AG09319 (cell line): ENCODE measurements around the gene BUD23.

ENCODE experiments used
- DNase-seq: peaks from one replicate; pipeline ENCODE4 v3.0.0-alpha.2; 2010; ENCODE audit warnings: low read depth; ENCODE audit errors: extremely low read depth
- TF ChIP-seq, protein P1 (sequence below): IDR thresholded peaks from 2 replicates; pipeline ENCODE4 v1.5.1; 2011; ENCODE audit warnings: low read depth, mild to moderate bottlenecking, inconsistent platforms, low read length, moderate library complexity

Gene BUD23

DNA sequence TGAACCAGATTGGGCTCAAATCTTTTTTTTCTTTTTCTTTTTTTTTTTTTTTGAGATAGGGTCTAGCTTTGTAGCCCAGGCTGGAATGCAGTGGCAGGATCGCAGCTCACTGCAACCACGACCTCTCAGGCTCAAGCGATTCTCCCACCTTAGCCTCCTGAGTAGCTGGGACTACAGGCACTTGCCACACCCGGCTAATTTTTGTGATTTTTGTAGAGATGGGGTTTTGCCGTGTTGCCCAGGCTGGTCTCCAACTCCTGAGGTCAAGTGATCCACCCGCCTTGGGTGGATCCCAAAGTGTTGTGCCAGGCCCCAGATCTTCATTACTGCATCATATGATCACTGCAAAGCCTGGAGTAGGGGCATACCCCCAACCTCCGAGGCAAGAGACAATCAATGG, 2.9 kb upstream of the BUD23 start:
- DNase-seq, result no peak
- TF ChIP-seq, protein P1, sequence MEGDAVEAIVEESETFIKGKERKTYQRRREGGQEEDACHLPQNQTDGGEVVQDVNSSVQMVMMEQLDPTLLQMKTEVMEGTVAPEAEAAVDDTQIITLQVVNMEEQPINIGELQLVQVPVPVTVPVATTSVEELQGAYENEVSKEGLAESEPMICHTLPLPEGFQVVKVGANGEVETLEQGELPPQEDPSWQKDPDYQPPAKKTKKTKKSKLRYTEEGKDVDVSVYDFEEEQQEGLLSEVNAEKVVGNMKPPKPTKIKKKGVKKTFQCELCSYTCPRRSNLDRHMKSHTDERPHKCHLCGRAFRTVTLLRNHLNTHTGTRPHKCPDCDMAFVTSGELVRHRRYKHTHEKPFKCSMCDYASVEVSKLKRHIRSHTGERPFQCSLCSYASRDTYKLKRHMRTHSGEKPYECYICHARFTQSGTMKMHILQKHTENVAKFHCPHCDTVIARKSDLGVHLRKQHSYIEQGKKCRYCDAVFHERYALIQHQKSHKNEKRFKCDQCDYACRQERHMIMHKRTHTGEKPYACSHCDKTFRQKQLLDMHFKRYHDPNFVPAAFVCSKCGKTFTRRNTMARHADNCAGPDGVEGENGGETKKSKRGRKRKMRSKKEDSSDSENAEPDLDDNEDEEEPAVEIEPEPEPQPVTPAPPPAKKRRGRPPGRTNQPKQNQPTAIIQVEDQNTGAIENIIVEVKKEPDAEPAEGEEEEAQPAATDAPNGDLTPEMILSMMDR, result no peak

DNA sequence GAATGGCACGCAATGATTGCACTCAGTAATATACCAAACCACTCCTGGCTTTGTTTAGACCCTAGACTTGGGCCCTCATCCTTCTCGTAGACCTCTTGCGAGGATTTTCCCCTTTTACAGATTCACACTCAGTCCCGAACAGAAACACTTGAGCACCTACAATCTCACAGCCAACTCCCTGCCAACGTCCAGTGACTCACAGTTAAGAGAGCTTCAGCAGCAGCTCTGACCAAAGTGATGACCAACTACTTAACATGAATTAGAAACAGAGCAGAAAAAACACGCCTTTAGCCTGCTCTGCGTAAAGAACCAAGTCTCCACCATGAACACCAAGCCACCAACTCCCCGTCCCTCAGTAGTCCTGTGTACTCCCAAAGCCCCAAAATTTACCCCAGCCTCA, 2.4 kb upstream of the BUD23 start:
- DNase-seq, result no peak

DNA sequence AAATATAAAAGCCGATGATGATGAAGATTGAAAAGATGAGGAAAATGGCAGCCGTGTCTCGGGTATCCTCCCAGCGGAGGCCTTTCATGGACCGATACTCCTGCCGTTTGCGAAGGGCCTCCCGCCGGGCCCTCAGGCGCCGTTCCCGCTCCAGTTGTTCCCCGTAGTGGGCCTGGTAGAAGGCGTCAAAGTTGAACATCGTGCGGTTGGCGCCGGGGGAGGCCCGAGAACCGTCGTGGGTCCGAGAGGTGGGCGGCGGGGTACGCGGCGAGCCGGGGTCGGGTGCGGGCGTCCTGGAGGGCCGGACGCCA, 697 bp upstream of the BUD23 start:
- TF ChIP-seq, protein P1, result no peak
- DNase-seq, result no peak

More for the DNA sequence above, 2.4 kb upstream of the BUD23 start:
- TF ChIP-seq, protein P1, result no peak

DNA sequence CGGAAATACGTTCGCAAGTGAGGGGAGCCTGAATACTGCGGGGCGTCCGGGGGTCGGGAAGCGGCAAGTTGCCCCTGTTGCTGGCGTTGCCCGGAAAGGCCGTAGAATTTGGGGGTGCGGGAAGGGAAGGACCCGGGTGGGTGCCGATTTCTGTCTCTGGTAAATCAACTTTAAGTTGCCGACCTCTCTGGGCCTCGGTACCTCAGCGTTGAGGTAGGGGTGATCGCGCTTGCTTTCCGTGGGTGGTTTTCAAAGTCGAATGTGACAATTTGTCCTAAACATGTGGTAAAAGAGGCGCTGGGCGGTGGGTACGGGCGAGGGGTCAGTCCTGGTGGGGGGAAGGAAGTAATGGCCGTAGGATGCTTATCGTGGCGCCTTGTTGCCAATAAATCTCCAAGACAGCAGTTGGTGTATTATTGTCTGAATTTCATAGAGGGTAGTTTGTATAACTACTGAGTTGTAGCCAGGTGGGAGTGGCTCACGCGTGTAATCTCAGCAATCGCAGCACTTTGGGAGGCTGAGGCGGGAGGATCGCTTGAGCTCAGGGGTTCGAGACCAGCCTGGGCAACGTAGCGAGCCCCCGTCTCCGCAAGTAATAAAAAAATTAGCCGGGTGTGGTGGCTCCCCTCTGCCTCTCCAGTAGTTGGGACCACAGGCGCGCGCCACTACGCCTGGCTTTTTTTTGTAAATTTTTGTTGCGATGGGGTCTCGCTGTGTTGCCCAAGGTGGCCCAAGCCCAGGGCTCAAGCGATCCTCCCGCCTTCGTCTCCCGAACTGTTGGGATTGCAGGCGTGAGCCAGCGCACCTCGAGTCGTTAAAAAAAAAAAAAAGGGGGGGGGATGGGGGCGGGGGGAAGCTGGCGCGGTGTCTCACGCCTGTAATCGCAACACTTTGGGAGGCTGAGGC, 644 bp downstream of the BUD23 start:
- no peak for DNase-seq
- TF ChIP-seq, protein P1, result no peak

DNA sequence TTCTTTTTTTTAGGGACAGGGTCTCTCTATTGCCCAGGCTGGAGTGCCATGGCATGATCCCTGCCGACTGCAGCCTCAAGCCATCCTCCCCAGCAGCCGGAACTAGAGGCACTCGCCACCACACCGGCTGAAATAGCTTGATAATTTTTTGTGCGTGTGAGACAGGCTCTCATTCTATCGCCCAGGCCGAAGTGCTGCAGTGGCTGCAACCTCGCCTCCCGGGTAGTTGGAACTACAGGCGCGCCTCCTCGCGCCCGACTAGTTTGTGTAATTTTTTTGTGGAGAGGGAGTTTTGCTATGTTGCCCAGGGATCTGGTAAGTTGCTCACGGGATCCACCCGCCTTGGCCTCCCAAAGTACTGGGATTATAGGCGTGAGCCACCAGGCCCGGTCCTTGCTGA, 1.9 kb downstream of the BUD23 start:
- TF ChIP-seq, protein P1, result no peak
- DNase-seq, result no peak

DNA sequence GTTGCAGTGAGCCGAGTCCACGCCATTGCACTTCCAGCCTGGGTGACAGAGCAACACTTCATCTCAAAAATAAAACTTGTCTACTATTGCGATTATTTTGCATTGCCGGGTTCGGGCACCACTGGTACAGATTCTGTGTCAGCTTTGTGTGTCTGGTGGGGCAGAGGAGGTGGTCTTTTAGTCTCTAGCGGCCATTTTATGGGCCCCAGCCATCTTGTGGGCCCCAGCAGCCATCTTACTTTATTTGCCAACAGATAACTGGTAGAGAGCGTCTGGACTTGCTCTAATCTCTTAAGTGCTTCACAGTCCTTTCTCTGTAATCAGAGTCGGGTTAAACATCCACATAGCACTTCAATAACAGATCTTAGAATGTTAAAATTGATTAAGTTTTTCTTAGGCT, 4.9 kb downstream of the BUD23 start:
- TF ChIP-seq, protein P1, result no peak
- DNase-seq, result no peak

DNA sequence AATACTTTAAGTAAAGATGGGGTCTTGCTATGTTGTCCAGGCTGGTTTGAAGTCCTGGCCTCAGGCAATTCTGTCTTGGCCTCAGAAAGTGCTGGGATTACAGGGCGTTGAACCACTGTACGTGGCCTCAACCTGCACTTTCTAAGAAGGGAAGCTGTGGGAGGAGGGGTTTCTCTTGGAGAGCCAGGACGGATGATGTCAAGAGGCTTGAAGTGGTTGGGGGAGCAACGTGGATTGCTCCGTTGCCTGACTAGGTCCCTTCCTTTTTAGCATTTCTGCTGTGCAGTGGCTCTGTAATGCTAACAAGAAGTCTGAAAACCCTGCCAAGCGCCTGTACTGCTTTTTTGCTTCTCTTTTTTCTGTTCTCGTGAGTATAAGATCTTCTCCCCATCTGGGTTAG, 7.2 kb downstream of the BUD23 start:
- TF ChIP-seq, protein P1, result no peak
- DNase-seq, result no peak
